ENCODE data around the gene FEZF1.

The FEZF1 gene

DNA sequence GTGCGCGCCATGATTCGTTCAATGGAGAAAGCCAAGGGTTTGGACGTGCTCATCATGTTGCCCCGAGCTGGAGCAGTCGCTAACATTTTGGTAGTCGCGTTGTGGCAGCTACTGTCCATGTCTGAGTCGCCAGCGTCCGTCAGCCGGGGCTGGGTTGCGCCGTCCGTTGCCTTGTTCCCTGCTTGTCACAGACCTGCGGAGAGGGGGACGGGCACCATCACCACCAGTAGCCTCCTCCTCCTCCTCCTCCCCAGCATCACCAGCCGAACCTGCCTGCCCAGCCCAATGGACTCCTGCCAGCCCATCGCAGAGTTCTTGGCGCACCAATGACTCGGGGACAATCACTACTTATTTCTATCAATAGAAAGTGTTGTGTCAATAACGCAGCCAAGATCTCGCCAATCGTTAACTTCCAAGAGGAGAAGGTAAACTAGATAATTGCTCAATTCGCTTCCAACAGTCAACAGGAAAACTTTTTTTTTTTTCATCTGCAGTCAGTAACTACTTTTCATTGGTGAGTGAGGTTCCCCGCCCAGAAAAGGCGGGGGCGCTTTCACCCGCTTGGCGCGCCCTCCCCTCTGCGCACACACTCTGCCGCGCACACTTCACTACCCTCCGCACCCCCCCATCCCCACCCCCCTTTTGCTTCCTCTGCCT is at the start of gene FEZF1:
Gene FEZF1, minus strand, starts transcription at position 432 of the 657 bp plus-strand sequence. Its CDS starts 313 bp downstream, at position 119.
- peak; percentile 73 for DNase-seq (ENCODE audit: low spot score)

DNA sequence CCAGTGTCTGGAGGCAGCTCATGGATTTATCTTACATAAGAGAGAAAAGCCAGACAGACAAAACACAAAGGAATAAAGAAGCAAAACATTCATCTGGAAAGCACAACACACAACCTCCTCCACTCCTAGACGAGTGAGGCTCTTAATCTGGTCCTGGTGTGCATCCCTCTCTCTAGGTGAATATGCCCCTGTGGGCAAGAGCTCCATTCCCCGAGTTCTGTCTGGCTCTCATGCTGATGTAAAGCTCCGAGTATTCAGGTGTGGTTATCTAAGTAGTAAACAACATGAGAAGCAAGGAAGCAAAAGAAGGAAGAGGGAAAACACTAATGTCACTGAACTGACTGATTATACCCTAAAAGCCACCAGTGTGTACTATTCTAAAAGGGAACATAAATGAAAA is 47.9 kb upstream of the FEZF1 start:
- no peak for DNase-seq (ENCODE audit: low spot score)

DNA sequence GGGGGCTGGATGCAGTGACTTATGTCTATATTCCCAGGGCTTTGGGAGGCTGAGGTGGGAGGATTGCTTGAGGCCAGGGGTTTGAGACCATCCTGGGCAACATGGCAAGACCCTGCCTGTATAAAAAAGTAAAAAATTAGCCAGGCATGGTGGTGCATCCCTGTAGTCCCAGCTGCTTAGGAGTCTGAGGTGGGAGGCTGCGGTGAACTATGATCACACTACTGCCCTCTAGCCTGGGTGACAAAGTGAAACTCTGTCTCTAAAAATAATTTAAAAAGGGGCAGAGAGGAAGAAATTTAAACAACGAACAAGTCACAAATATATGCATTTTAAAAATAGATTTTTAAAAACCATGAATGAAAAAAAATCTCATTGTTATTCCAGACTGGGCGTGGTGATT is 46.2 kb upstream of the FEZF1 start:
- no peak for DNase-seq (ENCODE audit: low spot score)

DNA sequence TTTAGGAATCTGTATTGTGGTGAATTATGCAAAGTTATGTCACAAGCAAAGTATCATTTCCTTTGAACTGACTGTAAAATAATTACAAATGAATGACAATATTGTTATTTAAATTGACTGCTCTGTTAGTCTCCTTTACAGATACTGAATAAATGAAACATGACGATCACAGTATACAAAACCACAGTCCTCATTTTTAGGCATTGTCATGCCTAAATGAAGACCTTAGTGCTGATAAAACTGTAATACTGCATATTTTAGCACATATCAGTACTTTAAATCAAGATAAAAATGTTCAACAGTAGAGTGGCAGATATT is 39.7 kb upstream of the FEZF1 start:
- no peak for DNase-seq (ENCODE audit: low spot score)

DNA sequence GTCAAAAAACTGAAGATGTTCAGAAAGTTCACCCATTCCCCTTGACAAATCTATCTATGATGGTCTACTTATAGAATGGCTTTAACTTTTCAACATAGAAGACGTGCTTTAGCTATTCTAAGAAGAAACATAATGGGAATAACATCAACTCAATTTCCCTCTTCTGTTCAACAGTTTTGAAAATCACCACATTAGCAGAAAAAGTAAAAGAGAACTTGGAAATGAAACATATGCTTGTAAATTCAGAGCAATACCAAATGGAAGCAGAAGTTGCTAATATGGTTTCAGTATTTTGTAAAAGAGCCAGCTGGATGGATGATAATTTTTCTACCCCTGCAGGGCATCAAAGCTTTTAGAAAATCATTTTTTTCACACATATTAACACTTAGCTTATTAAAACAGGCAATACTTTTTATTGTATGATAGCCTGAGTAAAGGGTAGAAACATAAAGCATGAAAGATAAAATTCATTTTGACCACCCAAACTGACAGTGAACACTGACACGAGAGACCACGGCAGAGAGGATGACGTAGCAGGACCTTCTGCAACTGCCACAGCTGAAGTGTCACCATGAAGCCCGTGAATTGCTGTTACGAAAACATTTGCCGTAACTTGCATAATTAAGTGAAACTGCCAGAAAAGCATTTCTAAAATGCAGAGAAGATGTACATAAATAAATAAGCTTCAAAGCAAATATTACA is 39.2 kb upstream of the FEZF1 start:
- DNase-seq (ENCODE audit: low spot score) = no peak

DNA sequence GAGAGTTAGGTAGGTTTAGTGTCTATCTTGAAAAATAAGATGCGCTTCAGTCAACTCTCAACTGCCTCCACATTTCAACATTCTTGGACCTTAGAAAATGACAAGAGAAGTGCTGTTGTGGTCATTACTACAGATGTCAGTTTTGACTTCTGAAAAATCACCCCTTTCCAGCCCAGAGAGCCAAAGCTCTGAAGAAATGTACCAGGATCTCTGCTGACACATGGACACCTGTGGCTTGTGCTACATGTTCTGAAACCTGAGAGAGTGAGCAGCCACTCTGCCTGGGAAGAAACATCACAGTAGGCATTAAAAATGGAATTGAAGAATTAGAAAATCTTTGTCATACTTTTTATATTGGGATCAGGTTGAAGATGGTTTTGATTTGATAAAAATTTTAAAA is 35.9 kb upstream of the FEZF1 start:
- DNase-seq (ENCODE audit: low spot score) = no peak

DNA sequence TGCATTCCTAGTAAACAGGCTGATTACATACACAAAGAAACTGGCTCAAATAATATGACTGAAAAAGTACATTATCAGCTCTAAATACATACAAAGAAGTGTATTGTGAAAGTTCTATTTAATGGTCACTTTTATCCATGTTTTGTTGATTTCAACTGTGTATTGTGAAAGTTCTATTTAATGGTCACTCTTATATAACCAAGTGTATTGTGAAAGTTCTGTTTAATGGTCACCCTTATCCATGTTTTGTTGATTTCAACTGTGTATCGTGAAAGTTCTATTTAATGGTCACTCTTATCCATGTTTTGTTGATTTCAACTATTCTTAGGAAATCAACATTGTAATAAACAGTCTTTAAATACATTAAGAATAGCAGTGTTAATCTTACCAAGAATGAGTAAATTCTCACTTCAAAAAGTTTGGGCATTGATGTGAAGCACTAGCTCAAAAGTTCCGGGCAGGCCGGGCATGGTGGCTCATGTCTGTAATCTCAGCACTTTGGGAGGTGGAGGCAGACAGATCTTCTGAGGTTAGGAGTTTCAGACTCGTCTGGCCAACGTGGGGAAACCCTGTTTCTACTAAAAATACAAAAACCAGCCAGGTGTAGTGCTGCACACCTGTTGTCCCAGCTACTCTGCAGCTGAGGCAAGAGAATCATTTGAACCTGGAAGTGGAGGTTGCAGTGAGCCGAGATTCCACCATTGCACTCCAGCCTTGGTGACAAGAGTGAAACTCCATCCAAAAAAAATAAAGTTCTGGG is 34.8 kb upstream of the FEZF1 start:
- DNase-seq (ENCODE audit: low spot score) = no peak

DNA sequence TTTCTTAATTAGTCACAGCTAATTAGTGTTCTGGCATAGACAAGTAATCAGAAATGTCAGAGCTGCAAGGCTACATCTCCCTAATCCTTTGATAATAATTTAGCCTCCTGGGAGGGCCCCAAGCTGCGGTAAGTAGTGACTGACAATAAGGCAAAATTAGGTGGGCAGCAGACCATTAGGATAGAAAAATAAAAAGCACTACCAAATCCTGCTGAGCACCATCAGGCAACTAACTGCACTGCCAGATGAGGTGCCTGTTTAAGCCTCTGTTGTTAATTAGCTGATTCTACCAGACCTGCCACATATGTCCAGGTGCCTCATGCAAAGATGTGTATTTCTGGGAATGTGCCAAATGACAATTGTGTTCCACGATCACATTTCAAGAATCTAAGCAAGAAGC is 32.5 kb upstream of the FEZF1 start:
- no peak for DNase-seq (ENCODE audit: low spot score)

DNA sequence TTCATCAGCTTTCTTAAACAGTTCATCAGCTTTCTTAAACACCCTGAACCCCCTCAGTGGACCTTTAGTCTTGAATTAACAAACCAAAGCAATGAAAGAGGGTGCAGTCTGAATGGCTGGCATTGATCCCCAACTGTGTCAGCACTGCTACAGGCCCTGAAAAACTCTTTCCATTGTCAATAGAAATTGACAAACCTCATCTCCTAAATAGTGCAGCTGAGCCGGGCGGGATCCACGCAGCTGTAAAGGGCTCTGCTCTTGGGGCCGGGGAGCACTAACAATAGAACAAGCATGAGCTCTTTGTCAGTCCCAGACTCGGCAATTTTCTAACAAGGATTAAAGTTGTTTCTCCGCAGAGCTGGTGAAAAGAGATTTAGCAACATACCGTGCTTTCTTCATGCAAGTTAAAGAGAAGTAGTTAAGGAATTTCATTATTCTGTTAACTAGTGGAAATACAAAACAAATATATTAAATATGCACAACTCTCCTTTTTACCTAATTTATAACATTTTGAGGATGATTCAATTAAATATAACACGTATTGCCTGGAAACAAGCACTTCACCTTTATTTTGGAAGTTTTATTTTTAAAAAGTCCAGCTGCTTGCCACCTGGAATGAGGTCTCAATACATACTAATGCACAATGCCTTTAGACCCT is 24.7 kb upstream of the FEZF1 start:
- no peak for DNase-seq (ENCODE audit: low spot score)

DNA sequence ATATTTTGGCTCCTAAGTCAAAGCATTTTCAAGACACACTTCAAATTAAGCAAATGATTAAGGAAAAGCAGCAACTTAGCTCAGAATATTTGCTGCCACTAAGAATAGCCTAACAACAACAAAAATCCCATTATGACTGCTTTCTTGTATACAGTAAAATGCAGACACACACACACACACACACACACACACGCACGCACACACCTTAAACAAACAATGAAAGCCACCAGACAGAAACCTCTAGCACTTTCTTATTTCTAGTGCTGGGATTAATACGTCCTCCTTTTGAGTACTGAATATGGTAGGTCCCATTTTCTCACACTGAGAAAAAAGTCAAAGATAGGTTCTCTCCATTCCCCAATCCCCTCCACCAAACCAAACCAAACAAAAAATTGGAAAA is 23.4 kb upstream of the FEZF1 start:
- no peak for DNase-seq (ENCODE audit: low spot score)

DNA sequence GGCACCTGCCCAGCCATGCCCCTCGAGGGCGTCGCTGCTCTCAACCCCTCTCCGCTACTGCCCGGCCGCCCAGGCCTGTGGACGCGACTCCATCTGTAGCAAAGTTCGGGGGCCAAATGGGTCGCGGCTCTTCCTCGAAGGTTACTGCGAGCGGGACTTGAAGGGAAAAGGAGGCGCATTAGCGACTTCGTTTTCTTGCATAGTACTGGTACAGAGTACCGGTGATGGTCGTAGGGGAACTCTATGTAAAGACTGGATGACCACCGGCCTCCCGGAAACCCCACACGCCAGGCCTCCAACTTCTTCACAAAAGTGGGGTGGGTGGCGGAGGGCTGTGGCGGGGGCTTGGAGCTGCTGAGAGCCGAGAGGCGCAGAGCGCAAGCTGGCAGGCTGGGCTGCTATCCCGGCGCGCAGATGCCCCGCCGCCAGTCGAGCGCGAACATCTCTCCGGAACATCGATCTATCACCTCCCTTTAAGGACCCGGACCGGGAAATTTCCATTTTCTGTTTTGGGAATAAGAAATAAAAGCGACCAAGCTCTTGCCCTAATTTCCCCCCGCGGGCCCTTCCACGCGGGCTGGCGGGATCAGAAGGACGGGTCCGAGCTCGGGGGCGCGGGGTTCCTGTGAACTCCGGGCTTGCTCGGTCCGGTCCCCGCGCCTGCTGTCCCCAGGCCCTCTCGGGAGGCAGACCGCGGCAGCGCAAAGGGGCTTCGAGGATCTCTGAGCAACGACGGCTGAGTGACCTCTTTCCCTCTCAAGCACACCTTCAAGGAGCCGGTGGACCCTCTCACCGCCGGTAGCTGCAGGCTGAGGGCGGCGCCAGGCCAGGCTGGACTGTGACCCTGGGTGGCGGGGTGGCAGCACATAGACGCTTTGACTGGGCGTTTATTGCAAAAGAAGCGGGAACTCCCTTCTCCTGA is 12.2 kb upstream of the FEZF1 start:
- DNase-seq (ENCODE audit: low spot score) = no peak

DNA sequence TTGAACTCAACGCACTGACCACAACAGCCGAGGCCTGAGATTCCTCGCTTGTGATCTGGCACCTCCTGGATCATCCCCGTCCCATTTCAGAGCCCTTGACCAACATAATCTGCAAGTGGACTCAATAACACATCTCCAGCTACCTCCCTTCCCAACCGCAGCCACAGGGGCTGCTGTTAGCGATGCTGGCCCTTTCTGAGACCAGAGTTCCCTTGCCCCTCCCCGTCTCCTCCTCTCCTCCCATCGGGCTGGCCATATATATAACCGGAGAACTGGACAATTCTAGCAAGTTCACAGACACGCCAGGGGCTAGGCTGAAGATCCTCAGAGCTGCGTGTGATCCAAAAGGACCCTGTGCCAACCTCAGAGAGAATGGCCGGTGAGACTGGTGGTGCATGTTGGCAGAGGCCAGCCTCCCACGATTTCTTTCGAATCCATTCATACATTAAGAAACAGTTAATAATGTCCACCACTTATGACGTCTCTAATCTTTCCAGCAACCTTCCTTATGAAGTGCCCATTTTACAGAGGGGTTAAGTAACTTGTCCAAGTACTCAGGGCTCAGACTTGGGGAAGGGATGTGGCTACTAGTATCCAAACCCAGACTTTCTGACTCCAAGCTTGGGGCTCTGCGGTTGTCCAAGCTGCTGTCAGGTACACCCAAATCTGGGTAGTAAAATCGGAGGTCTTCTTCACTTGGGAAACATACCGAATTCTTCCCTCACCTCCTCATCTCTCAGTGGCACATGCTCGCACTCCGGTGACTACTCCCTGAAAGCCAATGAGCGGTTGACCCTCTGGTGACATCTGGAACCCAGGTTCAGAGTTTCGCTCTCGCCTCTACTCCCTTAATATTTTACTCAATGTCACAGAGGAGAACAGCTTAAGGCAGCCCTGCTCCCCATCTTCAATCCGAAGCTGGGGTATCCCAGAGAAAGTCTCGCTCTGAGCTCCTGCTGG is 11.2 kb upstream of the FEZF1 start:
- DNase-seq (ENCODE audit: low spot score) = no peak

DNA sequence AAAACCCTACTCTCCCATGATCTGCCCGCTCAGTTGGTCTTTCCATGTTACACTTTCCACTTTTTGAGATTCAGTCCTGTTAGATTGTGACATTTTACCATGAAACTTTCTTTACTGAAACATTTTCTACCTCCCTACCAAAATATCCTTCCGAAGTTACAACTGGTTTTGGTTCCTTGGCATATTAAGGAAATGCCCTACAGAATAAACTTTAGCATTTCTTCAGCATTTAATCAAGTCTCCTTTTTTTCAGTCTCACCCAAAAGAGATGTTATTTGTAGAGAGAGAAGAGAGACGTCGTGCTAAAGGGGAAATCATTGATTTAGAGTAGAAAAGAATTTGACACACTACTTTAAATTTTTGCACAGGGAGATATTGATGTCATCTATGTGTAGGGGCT is 9.7 kb upstream of the FEZF1 start:
- no peak for DNase-seq (ENCODE audit: low spot score)

DNA sequence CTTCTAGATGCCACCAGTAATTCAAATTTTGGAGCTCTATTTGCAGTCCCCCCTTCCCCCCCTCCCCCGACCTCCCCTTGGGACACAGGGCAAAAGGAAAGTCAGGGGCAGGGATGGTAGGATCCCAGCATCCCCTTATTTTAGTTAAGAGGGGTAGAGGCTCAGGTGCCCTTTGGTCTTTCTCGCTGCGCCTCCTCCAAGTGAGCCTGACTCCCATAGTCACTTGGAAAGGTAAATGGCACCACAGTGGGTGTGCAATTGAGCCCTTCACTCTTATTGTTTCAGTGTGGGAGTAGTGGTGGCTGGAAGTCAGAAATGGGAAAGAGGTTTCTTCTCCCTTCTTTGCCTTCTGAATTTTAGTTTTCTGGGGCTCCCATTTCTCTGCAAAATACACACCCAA is 8.2 kb upstream of the FEZF1 start:
- no peak for DNase-seq (ENCODE audit: low spot score)

DNA sequence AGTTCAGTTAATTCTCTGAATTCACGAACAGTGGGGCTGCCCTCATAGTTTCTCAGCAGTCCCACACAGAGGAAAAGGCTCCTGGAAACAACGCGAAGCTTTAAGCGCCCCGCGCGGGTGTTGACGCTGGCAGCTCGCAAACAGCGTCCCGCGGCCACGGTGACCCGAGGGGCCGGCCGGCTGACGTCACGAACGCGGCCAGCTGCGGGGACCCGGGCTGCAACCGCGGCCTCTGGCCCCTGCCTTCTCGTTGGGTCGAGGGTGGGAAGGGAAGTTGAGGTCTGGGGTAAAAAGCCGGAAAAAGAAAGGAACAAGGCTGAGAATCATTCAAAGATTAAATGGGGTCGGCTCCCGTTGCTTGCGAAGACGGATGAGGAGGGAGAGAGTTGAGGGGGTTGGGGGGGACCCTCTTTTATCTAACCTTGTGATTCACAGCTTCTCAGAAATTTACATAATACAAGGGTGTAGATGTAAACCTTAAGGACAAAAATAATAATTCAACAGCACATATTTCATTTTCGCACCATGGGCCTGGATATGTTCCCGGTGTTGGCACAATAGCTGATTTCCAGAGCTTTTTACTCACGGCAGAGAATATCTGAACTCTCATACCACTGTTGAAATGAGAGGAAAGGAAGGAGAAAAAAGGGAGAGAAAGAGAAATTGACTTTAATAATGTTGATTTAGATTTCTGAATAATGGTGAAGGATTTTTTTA is 7.3 kb upstream of the FEZF1 start:
- no peak for DNase-seq (ENCODE audit: low spot score)

DNA sequence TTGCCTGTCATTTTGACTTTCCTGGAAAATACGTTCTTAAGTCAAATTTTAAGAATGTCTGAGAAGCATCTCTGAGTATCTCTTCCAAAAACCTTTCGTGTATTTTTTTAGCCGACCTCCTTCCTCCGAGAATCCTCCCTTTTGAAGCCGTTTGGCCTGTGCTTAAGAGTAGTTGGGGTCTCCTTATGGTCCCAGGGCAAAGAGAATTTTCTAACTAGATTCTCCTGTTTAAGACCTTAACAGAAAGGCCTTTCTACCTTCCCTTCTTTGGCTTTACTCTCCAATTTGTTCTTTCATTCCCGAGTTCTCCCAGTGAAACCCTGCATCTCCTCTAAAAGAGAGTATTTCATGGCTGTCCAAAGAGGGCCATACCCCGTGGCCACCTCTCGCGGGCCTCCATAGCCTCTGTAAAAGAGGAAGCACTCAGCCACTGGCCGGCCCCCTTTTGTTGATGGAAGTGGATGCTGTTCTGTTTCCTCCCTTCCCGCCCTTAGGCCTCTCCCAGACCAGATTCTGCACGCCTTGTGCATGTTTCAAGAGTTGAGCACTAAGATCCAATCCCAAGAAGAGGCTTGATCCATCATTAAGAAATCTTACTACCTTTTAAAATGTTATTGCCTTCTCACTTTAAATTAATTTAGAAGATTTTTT is 6.6 kb upstream of the FEZF1 start:
- DNase-seq (ENCODE audit: low spot score) = no peak

DNA sequence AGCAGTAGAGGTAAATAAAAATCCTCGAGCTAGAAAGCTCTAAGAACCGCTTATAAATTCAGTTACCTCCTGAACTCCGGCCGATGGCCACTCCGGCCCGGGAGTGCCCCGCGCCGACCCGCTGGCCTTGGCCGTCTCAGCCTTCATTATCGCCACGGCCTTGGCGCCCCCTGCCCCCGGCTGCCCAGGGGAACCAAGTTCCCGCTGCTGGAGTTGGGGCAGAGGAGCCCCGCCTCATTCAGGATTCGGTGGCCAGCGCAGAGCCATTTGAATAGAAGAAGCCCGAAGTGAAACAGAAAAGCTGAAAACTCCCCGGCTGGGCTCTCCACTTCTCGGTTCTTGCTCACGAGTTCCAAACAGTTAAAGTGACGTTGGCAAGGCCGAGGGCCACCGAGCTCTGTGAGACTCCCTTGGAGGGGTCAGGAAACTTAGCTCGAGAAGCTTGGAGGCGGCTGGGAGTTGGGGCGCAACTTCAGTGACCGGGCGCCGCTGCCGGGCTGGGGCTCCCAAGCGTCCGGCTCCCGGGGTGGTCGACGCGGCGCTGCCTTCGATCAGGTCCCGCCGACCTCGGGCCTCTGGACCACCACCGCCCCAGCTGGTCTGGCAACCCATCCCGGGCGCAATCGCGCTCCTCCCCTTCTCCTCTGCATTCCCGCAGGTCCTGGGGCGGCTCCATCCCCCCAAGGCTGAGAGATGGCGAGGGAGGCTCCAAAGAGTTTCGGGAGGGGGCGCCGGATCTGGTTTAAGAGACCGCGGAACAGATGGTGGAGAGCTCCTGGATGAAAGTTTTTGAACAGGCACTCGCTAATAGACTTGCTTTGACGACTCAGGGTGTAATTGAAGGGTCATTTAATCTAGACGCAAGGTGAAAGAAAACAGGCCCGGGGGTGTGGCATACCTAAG is 5.8 kb upstream of the FEZF1 start:
- no peak for DNase-seq (ENCODE audit: low spot score)

DNA sequence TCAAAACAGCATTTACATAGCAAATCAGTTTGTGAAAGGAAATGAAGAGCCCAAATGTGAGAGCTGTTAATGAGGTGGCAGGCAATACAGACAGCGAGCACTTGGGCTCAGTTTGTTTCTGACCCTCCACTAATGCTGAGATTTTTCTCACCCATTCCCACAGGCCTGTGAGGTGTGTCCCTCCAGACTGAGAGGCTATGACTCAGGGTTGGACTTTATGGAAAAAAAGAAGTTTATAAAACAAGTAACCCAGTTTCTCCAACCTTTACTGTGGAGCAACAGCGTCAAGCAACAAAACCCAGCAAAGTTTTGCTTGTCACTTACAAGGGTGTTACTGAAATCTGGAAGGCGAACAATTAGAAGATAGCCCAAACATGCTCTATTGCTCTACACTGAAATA is 4.9 kb upstream of the FEZF1 start:
- DNase-seq (ENCODE audit: low spot score) = no peak
